Hematopoietic multipotent progenitor cell treated with erythropoietin and hydrocortisone succinate and interleukin-3 and kit ligand, for 17 days (in vitro differentiated cells): Measurements from ENCODE around the gene KCNQ4.
A peak's percentile ranks its signal among the peaks of the same experiment; 100 is the strongest.

Source experiments
- DNase-seq: peaks from one replicate; pipeline ENCODE4 v3.0.0-alpha.2; 2015; ENCODE audit warnings: low spot score

KCNQ4 gene

DNA sequence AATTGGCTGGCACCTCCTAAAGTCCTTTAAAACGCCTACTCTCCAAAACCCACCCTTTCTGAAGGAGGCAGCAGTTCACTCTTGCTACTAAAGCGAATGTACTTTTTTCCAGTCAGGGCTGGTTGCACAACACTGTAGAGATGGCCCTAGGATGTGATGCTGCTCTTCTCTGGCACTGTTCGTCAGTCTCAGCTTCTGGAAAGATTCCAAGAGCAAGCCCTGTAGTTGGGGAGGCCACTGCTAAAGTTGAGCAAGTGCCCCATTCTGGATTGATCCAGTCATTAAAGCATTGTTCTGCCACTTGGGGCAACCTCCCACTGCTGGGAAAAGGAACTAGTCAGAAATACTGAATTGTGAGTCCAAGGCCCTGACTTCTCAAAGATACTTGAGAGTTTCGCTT is 28.5 kb upstream of the KCNQ4 start:
- DNase-seq = no peak

DNA sequence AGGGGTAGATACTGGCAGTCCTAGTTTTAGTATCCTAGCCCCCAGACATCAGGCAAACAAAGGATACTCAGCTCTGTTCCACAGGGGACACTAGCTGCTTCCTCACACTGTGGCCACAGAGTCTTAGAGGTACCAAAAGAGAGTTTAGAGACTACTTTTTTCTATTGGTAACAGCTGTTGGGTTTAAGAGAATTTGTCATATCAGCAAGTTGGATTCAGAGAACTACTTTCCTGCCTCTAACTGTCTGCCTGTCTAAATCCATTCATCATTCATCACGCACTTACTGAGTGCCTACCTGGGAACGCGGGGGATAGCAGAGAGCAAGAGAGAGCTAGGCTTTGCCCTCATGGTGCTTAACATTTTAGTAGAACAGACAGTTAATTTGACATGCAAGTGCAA is 27.1 kb upstream of the KCNQ4 start:
- DNase-seq = no peak

DNA sequence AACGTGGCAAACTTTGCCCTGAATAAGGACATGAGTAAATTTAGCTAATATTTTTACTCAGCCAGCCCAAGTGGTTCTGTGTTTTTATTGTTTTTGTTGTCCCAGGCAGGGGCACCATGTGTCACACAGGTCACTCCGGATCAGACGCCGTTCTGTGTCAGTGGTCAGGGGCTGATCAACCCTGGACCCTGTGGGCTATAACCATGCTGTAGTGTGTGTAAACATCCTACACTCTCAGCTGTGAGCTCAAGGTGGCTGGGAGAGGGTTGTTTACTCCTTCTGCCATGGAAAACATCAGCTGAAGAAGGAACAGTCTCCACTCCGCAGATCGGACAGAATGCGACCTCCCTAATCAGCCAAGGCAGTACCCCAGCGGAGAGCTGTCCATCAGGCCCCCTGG is 26.5 kb upstream of the KCNQ4 start:
- DNase-seq = no peak

DNA sequence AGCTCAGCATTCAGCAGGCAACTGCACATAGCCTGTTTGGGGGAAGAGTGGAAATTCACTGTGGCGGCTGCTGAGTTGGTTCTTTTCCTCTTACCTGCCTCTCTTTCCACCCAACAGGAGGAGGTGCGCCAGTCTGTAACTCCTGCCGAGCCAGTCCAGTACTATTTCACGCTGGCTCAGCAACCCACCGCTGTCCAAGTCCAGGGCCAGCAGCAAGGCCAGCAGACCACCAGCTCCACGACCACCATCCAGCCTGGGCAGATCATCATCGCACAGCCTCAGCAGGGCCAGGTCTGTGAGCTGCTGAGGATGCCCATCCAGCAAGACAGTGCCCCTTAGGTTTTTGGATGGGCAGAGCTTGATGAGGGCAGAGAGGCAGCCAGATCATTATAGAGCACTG is 25.6 kb upstream of the KCNQ4 start:
- no peak for DNase-seq

DNA sequence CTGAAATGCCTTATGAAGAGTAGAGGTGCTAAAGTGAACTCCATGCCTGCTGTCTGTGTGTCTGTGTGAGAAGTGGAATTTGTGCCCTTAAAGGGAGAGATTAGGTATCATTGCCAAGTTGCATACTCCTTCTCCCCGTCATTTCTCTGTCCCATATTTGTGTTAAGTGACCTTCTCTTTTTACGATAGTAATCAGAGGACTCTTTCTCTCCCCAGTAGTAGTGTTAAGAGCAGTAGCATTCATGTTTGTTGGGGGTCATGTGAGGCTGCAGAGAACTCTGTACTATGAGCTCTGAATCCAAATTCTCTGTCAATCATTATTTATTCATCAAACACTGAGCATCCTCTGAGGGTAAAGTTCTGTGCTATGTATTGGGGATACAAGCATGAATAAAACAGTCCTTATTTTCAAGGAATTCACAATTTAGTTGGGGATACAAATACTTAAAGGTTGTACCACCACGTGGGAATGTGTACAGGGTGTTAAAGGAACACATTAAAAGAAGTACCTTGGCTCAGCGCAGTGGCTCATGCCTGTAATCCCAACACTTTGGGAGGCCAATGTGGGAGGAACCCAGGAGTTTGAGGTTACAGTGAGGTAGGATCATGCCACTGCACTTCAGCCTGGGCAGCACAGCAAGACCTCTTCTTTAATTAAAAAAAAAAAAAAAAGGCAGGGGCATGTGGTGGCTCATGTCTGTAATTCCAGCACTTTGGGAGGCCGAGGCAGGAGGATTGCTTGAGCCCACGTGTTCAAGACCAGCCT is 24.8 kb upstream of the KCNQ4 start:
- DNase-seq = no peak

DNA sequence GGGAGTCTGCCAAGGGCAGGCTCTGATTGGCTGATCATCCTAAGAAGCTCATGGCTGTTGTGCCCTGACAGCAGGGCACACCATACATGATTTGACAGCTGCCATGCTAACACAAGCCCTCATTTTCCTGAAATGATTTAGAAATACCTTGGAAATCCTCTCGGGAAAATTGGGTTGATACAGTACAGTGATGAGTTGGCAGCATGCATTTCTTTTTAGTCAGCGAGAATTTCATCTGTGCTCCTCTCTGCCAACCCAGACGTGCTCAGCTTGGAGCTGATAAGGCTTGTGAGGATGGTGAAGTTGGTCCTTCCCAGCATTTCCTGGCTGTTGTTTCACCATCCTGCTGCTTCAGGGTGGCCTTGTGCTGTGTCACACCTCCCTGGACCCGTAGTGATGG is 22.6 kb upstream of the KCNQ4 start:
- DNase-seq = no peak

DNA sequence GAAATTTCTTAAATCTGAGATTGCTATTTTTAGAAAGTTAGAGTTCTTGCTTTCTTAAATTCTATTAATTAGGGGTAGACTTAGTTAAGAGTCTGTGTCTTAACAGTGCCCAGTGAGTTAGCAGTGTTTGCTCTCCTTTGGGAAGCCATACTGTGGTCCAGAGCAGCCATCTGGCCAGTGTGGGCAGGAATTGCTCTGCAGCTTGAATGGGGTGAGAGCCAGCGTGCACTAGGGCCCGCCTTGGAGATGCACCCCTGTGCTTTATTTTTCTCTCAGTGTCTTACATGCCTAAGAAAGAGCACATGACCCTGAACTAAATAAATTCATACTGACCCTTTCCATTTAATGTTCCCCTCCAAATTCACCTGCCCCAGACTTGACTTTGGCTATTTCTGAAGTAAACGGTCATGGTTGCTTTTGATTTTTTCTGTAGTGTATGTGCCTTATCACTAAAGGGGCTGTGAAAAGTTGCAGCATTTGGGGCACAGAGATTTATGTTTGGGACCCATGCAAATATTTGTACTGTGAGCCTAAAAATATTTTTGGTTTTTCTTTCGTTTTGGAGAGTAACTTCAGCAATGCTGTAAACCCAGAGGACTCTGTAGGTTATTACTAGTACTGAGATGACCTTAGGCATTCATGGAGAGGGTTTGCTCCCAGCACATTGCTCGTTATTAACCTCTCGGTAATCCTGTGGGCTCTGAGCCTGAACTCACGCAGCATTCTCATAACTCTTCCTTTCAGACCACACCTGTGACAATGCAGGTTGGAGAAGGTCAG is 21.3 kb upstream of the KCNQ4 start:
- no peak for DNase-seq

DNA sequence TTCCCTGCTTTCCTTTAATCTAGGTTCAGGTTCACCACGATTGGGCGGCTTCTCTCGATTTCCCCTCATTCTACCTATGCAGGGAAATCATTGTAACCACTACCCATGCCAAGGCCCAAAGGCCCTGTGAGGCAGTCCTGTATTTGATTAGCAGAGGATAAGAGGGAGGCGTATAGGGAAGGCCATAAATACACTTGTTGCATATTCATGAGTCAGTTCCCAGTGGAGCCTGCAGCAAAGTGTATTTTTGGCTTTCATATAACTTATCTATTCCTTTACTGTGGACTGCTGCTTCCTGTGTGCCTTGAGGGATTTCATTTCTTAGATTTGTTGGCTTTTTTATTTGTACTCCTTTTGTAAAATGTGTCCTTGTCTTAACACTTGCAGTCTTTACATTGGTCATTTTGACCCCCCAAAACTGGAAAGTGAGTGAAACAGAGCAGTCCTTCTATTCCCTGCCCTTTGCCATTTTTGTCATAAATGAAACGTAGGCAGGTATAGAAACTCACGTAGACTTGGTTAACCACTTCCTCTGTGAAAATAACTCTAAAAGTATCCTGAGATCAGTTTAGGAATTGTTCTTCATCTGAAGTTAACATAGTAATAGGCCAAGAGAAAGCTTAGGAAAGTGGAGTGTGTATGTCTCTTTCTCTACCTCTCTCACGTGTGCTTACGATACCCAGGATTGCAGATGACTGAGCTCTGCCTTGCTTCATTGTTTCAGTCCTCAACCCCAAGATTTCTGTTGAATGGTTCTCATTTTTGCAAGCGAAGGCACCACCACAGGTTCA is 19.6 kb upstream of the KCNQ4 start:
- no peak for DNase-seq

DNA sequence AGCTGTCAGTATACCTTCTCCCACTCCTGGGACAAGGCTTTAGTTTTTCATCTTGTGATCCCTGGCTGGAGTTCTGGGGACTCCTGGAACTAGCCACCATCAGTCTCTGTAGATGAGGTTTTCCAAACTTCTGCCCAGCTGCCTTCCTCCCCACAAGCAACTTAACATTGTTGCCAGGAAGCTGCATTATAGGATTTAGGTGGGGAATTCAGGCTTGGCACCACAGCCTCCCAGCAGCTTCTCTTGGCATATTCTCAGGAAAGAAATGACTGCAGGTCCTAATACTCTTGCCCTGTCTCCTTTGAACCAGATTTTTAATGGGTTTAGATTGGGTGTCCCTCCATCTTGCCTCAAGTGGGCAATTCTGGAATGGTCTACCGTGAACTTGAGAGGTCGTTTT is 18.6 kb upstream of the KCNQ4 start:
- DNase-seq = no peak

DNA sequence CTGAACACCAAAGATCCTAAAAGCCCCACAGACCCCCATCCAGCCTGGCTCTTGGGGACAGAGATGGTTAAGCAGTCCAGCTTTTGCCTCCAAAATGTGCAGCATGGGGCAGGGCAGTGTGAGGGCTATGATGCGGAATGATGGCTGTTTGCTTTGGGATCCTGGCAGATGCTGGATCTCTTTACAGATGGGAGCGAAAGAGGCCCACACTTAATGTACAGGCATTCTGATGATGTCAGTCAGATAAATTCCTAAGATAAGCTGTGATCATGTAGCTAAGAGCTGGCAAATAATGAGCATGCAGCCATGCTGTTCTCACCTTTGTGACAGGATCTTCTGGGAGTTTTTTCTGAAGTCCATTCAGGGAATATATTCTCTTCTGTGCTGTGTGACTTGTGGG is 17.6 kb upstream of the KCNQ4 start:
- no peak for DNase-seq

DNA sequence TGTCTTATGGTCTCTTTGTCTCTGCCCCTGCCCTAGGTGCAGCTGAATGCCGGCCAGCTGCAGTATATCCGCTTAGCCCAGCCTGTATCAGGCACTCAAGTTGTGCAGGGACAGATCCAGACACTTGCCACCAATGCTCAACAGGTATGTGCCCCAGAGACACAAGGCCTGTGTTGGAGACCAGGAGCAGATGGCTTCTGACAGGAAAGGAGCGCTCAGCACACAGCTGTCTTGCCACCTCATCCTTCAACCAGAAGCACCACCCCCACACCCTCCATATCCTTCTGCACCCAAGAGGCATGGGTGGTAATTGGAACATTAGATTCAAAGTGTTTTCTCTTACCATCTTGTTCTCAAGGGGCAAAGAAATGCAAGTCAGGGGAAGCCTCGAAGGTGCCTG is 17.0 kb upstream of the KCNQ4 start:
- DNase-seq = no peak

DNA sequence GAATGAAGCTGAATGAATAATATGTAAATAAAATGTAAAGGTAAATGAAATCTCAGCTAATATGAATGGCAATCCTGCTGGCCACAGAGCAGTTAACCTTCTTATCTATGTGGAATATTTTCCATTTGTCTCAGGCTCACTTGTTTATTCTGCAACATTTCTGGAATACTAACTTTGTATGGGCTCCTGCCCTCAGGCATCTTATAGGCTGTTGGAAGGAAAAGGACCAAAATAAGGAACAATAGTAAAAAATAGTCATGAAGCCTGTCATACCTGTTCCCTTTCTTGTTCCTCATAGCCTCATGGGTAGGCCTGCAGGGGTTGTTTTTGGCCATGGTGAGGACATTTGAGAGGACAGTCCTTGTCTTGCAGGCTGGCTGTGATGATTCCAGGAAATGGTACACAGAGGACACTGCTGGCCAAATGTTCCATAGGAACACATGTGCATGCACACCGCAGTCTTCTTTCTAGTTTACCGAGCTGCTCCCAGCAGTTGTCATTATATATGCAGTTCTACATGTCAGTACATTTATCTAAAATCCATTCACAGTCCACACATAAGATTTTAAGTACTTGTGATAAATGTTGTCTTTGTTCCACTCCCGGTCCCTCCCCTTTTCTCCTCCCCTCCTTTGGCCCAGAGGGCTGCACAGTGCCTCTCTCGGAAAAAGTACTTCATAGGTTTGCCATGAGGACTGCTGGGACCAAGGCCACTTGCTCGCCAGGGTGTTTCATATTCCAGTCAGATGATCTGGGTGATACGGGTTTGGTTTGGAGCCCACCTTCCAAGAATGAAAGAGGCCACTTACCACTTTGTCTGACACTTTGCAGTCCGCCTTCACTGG is 15.2 kb upstream of the KCNQ4 start:
- no peak for DNase-seq

DNA sequence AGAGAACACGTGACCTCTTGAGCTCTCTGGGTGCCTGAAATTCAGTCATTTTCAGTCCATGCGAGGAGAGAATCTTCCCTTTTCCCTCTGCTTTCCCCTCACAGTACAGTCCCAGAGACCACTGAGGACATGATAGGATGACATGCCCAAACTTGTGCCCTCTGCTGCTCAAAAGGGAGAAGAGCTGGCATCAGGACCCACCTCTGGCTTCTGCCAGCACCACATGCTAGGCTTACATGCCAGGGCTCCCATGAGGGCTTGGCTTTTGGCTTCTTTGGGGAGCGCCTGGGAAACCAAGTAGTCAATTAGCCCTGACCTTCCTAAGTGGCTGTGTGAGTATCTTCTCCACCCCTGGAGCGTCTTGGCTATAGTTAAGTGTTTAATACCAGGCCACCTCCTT is 13.8 kb upstream of the KCNQ4 start:
- DNase-seq = no peak

DNA sequence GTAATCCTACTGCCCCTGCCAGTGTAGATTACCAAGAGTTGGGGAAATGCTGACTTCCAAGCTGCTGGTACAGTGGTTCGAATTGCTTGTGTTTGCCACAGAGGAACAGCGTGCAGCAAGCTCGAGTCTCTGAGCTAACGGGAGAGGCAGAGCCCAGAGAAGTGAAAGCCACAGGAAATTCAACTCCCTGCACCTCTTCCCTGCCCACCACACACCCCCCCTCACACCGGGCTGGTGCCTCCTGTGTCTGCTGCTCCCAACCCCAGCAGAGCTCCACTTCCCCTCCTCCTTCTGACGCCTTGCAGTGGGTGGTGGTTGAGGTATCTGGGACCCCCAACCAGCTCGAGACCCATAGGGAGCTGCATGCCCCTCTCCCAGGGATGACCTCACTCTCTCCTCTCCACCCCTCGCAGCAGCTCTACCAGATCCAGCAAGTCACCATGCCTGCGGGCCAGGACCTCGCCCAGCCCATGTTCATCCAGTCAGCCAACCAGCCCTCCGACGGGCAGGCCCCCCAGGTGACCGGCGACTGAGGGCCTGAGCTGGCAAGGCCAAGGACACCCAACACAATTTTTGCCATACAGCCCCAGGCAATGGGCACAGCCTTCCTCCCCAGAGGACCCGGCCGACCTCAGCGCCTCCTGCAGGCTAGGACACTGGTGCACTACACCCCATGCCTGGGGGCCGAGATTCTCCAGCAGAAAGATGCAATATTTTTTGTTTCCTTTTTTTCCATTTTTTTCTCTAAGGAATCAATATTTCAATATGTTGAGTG is 13.1 kb upstream of the KCNQ4 start:
- no peak for DNase-seq

DNA sequence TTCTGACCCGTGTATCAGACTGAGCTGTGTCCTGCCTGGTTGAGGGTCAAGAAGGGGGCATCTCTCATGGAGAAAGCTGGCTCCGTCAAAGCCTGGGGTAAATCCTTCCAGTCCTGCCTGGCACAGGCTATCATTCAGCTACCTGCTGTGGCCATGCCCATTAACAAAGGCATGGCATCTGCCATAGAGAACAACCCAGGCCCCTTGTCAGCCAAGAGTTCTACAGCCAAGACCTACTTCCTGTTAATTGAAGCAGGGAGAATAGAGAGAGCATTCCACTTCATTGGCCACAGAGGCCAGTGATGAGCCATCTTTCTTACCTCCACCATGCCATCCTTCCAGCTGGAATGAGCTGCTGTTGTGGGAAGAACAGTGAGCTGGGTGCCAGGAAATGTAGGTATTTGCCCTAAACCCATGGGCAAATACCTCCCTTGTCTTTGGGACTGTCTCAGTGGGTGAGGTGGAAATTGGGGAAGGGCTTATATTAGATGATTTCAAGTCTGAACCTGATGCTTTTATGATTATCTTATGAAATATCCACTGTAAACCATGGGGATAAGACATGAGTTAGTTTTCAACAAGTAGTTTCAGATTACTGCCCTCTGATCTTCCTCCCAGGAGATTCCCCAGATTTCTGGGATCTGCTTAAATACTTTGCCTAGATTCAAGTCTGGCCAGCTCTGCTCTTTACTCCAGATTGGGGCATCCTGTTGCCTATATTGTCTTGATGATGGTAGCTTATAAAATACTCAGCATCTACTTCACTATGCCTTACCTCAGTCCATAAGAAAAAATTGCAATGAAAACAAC is 11.2 kb upstream of the KCNQ4 start:
- DNase-seq = no peak

DNA sequence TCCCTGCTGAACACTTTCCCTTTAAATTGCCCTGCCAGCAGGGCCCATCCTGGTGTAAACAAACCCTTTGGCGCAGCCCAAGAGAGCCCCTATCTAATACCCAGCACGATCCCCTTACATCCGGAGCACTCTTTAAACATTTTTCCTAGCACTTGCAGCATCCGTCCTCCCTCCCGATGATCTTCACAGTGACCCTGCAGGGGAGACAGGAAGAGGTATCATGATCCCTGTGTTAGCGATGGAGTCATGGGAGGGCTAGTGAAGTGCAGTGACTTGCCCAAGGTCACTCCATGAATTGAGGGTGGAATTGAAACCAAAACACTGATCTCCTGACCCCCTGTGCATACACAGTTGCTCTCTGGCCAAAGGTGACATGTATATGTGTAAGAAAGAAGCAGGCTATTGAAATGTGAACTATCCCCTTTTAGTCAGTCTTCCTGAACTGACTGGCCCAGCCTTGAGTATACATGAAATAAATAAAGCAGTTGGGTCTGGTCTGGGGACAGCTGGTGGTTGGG is 9.8 kb upstream of the KCNQ4 start:
- no peak for DNase-seq

DNA sequence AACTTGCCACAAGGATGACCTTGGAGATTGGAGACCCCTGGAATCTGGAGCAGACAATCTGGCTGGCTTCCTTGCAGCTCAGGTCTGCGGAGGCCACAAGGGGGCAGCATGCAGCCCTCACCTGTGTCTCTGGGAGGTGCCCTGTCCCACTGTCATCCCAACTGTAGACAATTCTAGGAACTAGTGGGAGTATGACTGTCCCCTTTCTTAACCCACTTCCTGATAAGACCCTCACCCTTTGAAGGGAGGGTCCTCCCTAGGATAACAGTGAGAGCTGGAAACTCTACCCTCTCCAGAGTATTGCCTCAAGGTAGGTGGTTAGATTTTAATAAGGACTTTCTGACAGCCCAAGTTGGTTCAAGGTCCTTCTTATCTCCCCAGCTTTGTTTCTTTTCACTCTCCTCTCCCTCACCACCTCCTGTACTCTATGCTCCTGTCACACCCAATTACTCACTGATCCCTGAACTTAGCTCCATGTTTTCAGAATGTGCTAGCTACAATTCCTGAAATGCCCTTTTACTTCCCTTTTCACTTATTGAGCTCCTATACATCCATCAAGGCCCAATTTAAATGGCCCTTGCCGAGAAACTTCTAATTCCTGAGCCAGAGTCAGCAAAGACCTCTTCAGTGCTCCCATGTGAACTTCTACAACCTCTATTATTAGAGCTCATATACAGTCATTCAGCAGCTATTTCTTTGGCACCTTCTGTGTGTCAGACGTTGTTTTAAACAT is 9.2 kb upstream of the KCNQ4 start:
- peak; percentile 78 for DNase-seq

DNA sequence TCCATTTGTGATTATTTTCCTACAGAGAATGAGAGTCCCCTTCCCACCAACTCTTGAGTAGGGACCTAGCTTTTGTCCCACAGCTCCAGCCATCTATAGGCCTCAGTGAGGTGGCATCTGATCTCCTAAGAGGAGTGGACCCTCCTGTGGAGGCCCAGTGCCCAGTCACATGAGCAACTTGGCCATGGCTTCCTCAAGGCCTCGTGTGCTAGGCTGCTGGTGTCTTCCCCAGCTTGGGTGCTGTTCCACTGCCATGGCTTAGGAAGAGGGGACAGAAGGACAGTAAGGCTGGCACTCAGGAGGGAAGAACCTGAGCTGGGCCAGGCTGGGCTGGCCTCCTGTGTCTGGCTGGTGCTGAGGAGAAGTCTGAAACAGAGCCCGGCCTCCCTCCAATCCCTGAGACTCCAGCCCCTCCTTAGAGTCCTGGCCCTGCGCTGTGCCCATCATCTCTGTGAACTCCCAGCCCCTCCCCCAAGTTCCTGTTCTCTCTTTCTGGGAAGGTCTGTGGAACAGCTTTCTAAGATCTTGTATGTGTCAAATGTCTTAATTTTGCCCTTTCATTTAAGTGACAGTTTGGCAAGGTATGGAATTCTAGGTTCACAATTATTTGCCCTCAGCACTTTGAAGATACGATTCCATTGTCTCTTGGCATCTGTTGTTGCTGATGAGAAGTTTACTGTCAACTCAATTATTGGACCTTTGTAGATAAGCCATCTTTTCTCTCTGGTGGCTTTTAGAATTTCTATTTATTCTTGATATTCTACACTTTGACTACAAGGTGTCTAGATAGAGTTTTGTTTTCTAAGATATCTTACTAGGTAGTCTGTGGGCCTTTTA is 7.1 kb upstream of the KCNQ4 start:
- no peak for DNase-seq
